NCI-H2196 (cell line): ENCODE measurements around the gene PPP2R3B.
"Not testable (repeated sequence)": the region's sequence is repeated elsewhere in the genome, so short reads cannot be mapped to it uniquely, and the experiment has no call there.

Experiments
- DNase-seq: peaks from one replicate; lab custom pipeline; 2025; ENCODE audit not compliant: unreplicated experiment; lab: John Stamatoyannopoulos, UW

The PPP2R3B gene

DNA sequence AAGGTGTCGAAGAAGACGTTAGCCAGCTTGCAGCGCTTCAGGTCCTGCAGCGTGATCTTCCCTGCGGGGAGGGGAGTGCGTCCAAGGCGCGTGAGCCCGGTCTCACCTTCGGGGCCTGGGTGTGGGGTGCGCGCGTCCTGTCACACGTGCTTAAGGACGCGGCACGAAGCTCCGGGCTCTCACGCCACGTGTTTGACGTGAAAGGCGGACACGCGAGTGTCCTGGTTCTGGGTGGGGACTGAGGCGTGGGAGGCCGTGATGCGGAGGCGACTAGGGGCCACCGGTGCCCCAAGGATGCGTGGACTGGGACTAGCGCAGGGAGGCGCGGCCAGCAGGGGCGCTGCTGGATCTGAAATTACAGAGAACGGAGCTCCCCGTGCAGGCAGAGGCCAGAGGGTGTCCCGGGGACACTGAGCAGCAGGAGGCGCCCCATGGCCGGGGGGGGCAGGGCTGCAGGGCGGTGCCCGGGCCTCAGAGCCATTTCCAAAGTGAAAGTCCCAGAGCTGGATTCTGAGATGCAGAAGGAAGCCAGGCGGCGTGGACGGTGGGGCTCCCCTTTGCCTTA, 47.8 kb downstream of the PPP2R3B start:
- no peak for DNase-seq

GRCh38 chrX:338281-338835, 48.3 kb downstream of the PPP2R3B start:
- DNase-seq, result no peak

- no peak for DNase-seq
Observed at GRCh38 chrX:337331-337831, 49.3 kb downstream of the PPP2R3B start.

DNA sequence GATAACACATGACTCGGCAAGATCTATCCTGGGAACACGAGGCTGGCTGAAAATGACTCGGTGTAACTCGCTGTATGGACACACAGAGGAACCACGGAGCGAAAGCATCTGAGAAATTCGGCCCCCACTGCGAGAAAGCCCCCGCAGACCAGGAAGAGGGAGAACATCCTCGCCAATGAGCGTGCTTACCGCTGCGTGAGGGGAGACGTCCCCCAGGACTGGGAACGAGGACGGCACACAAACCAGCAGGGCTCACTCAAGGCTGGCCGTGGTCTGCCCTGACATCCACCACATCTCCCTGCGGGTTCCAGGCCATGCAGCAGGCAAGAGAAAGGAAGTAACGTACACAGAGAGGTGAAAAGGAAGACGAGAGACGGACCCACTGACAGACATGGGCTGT, 50.5 kb downstream of the PPP2R3B start:
- DNase-seq, result no peak

GRCh38 chrX:335758-336155, 51.0 kb downstream of the PPP2R3B start:
- DNase-seq, result no peak

DNA sequence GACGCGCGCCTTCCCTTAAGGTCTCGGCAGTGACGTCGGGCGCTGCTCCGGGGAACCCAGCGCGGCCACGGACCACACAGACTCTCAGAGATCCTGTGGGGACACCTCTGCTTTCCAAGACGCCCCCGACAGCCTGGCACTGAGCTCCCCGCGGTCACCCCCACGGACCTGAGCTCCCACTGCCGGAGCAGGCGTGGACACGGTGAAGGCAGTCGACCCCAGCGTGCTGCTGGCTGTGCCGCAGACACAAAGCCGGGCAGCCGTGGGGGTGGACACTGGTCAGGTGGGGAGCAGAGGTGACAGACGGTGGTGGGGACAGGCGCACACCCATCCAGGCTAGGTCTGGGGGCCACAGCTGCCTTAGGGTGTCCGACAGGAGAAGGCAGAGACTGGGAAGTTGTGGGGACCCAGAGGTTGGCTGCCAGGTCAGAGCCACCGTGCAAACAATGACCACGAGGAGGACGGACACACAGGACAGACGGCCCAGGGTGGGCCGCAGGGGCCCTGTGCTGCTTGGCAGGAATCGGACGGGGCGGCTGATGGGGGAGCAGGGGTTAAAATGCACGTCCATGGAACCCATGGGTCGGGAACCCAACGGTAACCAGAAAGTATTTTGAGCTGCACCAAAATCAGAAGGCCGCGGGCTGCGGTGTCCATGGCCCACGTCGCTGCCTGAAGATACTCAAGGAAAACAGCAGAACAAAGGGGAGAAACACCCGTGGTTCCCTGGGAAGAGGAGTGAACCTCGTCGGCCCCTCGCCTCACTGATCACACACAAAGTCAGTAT, 51.5 kb downstream of the PPP2R3B start:
- no peak for DNase-seq

DNA sequence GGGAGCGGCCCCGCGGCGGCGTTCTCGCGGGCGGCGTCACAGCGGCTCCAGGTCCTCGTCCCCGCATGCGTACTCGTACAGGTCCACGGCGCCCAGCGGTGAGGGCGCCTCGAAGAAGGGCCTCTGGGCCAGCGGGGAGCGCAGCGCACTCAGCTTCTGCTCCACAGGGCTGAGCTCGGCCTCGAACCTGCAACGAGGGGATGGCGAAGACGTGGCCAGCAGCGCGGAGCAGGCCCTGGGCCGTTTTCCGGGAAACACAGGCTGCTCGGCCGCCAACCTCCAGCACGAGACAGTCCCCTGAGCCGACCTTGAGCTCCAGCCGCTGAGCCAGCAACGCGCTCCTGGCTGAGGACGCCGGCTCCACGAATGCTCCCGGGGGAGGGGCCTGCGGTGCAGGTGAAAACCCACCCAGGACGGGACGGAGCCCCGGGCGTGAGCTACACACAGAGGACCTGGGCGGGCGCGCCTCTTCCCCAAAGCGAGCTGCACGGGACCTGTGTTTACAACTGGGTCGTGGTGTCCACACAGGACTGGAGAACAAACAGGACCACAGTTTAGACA, 52.3 kb downstream of the PPP2R3B start:
- DNase-seq, result no peak

DNA sequence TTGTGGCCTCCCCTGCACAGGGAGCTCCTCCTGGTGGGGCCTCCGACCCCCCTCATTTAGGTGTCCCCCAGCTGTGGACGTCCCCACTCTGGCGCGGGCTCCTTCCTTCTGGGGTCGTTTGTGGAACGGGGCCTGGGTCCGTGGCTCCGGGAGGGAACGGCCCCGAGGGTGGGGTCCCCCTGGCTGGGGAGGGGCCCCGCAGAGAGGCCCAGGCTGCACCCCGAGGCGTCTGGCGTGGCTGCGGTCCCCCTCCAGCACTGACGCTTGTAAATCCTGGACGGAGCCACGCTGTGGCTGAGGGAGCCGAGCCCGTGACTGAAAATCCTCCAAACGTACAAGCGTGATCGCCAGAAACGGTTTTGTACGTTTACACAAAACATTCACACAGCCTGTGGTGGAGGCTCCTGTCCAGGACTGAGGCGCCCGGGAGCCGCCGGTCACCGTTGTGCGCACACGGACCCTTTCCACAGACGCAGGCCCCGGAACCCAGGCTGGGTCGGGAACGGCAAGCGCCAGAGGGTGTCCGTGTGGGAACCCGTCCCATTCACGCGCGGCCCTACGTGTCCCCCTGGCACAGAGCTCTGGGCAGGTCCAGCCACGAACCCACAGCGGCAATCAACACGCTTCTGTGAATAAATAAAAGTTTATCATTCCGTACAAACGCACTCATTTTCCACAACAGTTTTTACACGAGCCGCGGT, 52.9 kb downstream of the PPP2R3B start:
- no peak for DNase-seq

DNA sequence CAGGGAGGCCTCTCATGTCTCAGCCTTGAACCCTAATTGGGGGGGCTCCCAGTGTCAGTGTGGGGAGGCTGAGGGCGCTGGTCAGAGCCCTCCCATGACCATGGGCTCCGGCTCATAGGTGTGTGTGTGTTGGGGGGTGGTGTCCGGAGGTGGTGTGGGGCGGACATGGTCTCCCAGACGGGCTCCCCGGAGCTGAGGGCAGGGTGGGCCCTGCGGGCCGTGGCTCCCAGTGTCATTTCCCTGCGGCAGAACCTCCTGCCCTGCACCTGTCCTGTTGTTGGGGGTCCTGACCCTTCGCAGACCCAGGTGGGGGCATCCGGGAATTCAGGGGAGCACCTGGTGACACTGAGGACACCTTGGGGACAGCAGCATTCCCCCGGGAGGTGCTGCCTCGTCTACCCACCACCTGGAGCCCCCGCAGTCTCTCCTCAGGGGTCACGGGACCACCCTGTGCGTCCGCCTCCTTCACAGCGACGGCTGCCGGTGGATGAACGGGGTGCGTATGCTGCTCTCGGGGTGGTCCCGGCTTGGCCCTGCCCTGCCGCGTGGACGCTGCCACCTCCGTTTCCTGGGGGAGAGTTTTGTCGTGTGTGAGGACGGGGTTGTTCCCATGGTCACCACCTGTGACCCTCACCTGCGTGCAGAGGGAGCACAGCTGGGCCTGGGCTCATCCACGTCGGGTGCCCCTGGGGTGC, 53.6 kb downstream of the PPP2R3B start:
- no peak for DNase-seq

- no peak for DNase-seq
Observed at GRCh38 chrX:332496-332860, 54.2 kb downstream of the PPP2R3B start.

GRCh38 chrX:331825-332495, 54.7 kb downstream of the PPP2R3B start:
- no peak for DNase-seq

DNA sequence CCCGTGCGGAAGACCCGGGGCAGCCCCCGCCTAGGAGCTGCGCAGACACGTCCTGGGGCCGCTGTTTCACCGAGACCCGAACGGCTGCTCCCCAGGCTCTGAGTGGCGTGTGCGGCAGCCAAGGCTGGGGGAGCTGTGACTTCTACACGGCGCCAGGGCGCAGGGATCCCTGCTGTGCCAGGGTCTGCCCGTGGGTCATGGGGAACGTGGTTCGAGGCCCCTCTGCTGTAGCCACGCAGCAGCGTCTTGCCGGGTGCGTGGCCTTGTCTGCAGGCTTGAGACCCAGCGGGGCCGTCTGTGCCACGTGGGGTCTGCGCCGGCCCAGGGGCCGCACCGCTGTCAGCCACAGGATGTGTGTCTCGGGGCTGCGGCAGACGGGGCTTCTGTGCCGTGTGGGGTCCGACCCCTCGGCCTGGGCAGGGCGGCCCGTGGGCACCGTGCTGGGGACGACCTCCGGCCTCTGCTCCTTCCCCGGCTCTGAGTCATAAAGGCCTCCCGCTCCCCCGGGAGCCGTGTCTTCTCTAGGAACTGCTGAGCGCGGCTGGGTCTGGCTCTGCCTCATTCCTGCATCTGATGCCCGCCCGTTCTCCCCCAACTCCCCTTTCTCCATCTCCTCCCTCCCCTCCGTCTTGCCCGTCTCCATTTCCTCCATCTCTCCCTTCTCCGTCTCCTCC, 55.4 kb downstream of the PPP2R3B start:
- DNase-seq, result no peak

DNA sequence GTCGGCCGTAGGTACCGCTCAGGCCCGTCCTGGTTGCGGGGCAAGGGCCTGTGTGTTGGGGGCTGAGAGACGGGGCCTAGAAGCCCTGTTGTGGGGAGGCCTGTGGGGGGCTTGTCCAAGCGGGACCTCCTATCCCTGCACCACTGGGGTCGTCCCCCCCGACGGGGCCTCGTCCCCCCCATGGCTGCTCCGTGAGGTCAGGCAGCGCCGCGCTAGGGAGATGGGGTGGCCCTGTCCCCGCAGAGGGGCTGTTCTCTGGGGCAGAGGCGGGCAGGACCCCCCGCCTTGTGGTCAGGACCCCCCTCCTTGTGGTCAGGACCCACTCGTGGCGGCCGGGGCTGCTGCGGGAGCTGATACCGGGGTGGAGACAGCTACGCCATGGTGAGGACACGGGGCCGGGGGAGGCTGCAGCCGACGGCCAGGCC, 56.0 kb downstream of the PPP2R3B start:
- DNase-seq, result no peak

DNA sequence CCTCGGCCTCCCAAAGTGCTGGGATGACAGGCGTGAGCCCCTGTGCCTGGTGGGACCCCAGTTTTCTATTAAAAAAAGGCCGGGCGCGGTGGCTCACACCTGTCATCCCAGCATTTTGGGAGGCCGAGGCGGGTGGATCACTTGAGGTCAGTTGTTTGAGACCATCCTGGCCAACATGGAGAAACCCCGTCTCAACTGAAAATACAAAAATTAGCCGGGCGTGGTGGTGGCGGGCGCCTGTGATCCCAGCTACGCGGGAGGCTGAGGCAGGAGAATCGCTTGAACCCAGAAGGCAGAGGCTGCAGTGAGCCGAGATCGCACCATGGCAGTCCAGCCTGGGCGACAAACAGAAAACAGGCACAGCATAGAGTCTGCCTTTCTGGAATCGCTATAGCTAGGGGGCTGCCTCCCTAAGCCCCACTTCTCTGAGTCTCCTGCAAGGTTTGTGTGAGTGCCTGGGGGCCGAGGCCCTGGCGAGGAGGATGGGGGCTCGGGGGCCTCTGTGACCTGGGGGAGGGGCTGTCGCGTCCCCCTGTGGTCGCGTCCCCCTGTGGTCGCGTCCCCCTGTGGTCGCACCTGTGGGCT, 56.5 kb downstream of the PPP2R3B start:
- not testable (repeated sequence) for DNase-seq

- DNase-seq, result no peak
Observed at GRCh38 chrX:329291-329910, 57.3 kb downstream of the PPP2R3B start.

- DNase-seq, result no peak
Observed at GRCh38 chrX:327660-328126, 59.0 kb downstream of the PPP2R3B start.

DNA sequence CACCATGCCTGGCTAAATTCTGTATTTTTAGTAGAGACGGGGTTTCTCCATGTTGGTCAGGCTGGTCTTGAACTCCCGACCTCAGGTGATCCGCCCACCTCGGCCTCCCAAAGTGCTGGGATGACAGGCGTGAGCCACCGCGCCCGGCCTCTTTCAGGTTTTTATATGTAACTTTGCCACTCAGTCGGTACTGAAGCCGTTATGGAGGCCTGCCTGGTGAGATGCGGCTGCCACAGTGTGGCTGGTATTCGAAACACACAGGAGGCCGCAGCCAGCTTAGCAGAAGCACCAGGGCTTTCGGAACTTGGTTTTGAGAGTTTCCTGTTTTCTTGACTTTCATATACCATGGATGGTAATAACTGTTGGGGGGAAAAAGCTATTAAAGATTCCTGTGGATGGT, 62.0 kb downstream of the PPP2R3B start:
- not testable (repeated sequence) for DNase-seq

DNA sequence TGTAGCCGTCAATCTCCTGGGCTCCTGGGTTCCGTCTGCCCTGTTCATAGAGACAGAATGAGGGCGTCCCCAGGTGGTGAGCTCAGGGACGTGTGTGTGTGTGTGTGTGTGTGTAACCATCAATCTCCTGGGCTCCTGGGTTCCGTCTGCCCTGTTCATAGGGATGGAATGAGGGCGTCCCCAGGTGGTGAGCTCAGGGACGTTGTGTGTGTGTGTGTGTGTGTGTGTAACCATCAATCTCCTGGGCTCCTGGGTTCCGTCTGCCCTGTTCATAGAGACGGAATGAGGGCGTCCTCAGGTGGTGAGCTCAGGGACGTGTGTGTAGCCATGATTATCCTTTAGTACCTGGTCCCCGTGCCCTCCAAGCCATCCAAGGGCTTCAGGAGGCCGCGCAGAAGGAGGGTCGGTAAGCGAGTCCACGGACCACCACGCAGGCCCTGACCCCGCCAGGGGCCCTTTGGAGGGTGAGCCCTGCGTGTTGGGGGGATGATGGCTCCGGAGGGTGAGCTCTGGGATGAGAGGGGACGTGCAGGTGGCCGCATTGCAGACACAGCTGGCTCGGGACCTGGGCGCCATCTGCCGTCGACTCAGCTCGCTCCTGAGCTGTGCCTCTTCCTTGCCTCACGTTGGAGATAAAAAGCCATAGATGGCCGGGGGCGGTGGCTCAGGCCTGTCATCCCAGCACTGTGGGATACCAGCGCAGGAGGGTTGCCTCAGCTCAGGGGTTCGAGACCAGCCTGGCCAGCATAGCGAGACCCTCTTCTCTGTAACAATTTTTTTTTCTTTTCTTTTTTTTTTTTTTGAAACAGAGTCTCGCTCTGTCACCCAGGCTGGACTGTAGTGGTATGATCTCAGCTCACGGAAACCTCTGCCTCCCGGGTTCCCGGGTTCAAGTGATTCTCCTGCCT, 62.7 kb downstream of the PPP2R3B start:
- no peak for DNase-seq
